Activated T-cell treated with anti-CD3 and anti-CD28 coated beads, Interleukin-2, amount 50 U/mL, for 24 hours (primary cell): ENCODE data around the gene CENPQ.

ENCODE experiments used
- DNase-seq: peaks from one replicate; pipeline ENCODE4 v3.0.0-alpha.2; 2020
- H3K27ac Mint-ChIP-seq: 2 replicates; pipeline ENCODE4 v1.8.0; 2020; ENCODE audit warnings: mild to moderate bottlenecking, mixed read lengths
- H3K27me3 Mint-ChIP-seq: 2 replicates; pipeline ENCODE4 v1.8.0; 2020; ENCODE audit warnings: mixed read lengths
- H3K36me3 Mint-ChIP-seq: 2 replicates; pipeline ENCODE4 v1.8.0; 2020; ENCODE audit warnings: low read depth, mixed read lengths
- H3K4me1 Mint-ChIP-seq: 2 replicates; pipeline ENCODE4 v1.8.0; 2020; ENCODE audit warnings: low read depth, mixed read lengths
- H3K4me3 Mint-ChIP-seq: 2 replicates; pipeline ENCODE4 v1.8.0; 2020; ENCODE audit warnings: mild to moderate bottlenecking, moderate library complexity, mixed read lengths
- H3K9me3 Mint-ChIP-seq: 2 replicates; pipeline ENCODE4 v1.8.0; 2020; ENCODE audit warnings: mixed read lengths

CENPQ gene

GRCh38 chr6:49541936-49542335, 78.8 kb downstream of the CENPQ start:
- DNase-seq: no peak
- Mint-ChIP-seq H3K36me3 (no peaks in the 10 kb centered on the region), H3K27me3 (no peaks in the 10 kb centered on the region), H3K4me3 (no peak overlapping the region), H3K9me3 (no peaks in the 10 kb centered on the region), H3K27ac (no peak overlapping the region), H3K4me1 (peaks cover 4% of the 10 kb centered on the region)
